ENCODE results near the gene ALPI. TPM values are rescaled to one million over a fixed set of nuclear protein-coding genes. Genes with fewer than 3 reads are reported as not detected.
A peak's percentile ranks its signal among the peaks of the same experiment; 100 is the strongest.

Gene ALPI
- total RNA-seq, 1 donor from 2014 or later: not detected

DNA sequence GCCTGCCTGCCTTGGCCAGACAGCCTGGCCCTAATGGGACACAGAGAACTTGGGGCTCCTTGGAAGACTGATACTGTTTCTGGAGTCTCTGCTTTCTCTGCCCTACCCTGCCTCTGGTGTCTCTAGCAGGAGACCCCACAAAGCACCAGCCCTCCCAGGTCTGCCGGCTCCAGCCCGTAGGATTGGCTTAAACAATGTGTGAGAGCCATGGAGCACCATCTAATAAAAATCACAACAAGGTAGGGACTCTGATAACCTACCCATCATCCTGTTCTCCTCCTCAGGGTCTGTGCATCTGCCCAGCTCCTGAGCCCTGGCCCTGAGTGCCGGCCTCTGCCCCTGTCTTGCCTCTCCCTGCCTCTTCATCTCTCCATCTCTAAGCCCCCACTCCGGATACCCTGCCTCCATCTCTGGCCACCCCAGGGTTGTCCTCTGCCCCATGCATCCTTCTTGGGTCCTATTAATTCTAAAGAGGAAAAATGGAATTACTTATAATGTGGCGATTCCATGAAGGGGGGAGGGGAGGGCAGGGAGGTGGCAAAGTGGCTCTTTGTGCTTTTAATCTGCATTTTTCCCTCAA is 32.9 kb downstream of the ALPI start:
- no peak for DNase-seq
- peaks cover 30% of the 10 kb centered on the region for H3K27me3 Mint-ChIP-seq (ENCODE audit: unreplicated experiment)
- no peaks in the 10 kb centered on the region for H3K36me3 Mint-ChIP-seq (ENCODE audit: unreplicated experiment)
- TF ChIP-seq CTCF (IDR thresholded peaks at IDR 0.05; ENCODE audit: partially characterized antibody, unreplicated experiment): no peak
- peaks cover 10% of the 10 kb centered on the region for H3K9me3 Mint-ChIP-seq (ENCODE audit: unreplicated experiment)
- H3K27ac Mint-ChIP-seq (ENCODE audit: unreplicated experiment): no peak overlapping the region
- H3K4me1 Mint-ChIP-seq (ENCODE audit: low read depth, unreplicated experiment): peaks cover 2% of the 10 kb centered on the region
- peak overlapping the region; percentile 30 for H3K4me3 Mint-ChIP-seq (ENCODE audit: unreplicated experiment)

DNA sequence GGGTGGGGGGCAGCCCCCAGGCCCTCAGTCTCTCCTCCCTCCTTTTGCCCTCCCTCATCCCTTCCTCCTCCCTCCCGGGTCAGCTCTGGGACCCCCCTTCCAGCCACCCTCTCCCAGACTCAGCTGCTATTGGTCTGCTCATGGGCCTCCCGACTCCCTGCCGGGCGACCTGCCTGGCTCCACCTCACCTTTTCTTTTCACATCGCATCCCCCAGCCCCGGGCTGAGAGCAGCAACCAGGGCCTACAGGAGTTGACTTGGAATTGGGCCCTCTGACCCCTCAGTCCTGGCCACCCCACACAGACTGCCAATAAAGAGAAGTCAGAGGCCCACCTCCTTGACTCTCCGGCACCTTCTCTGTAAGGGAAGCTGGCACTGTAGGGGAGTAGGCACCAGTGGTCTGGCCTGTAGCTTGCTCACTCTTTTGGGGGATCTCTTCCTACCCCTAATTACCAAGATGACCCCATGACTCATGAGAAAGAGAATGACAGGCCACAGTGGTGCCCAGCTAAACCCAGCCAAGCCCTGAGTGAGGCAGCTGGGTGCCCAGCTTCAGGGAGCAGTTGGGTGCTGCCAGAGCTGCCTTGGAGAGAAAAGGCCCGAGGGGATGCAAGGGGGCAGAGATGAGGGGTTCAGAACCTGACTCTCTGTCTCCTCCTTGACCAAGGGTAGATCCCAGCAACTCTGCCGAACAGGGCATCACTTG is 33.7 kb downstream of the ALPI start:
- Mint-ChIP-seq H3K4me3 (ENCODE audit: unreplicated experiment) (no peak overlapping the region), H3K9me3 (ENCODE audit: unreplicated experiment) (peaks cover 8% of the 10 kb centered on the region), H3K4me1 (ENCODE audit: low read depth, unreplicated experiment) (peaks cover 3% of the 10 kb centered on the region), H3K36me3 (ENCODE audit: unreplicated experiment) (no peaks in the 10 kb centered on the region), H3K27me3 (ENCODE audit: unreplicated experiment) (peaks cover 30% of the 10 kb centered on the region), H3K27ac (ENCODE audit: unreplicated experiment) (no peak overlapping the region)
- DNase-seq: peak; percentile 15
- TF ChIP-seq CTCF (IDR thresholded peaks at IDR 0.05; ENCODE audit: partially characterized antibody, unreplicated experiment): no peak

GRCh38 chr2:232490221-232491138 is 34.5 kb downstream of the ALPI start:
- no peak overlapping the region for H3K4me3 Mint-ChIP-seq (ENCODE audit: unreplicated experiment)
- peak; percentile 59 for DNase-seq
- peaks cover 3% of the 10 kb centered on the region for H3K4me1 Mint-ChIP-seq (ENCODE audit: low read depth, unreplicated experiment)
- peaks cover 5% of the 10 kb centered on the region for H3K9me3 Mint-ChIP-seq (ENCODE audit: unreplicated experiment)
- no peak overlapping the region for H3K27ac Mint-ChIP-seq (ENCODE audit: unreplicated experiment)
- no peaks in the 10 kb centered on the region for H3K36me3 Mint-ChIP-seq (ENCODE audit: unreplicated experiment)
- peaks cover 22% of the 10 kb centered on the region for H3K27me3 Mint-ChIP-seq (ENCODE audit: unreplicated experiment)
- TF ChIP-seq CTCF (IDR thresholded peaks at IDR 0.05; ENCODE audit: partially characterized antibody, unreplicated experiment): no peak

DNA sequence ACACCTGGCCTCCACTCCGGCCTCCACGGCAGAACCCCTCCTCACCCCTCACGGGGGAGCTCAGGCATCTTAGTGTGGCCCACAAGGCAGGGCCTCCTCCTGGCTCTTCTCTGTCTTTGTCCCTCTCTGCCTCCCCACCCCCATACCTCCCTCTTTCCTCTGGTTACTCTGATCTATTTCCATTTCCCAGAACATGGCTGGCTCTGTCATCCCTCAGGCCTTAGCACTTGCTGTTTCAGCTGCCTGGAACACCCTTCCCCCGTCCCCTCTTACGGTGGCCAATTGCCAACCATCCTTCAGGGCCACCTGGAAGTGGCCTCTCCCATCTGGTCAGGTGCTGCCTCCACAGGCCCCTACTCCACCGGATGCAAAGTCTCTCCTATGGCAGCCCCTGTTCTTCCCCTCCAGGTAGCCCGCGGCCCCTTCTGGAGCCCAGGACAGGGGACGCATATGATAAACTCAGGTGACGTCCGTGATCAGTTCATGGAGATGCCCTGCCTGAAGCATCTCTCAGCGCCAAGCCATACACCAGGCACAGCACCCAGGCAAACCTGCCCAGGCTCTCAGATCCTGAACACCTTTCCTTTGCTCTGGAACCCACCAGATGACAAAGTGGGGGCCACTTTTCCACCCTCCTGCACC is 35.3 kb downstream of the ALPI start:
- Mint-ChIP-seq H3K36me3 (ENCODE audit: unreplicated experiment) (no peaks in the 10 kb centered on the region), H3K27ac (ENCODE audit: unreplicated experiment) (no peak overlapping the region), H3K4me1 (ENCODE audit: low read depth, unreplicated experiment) (peaks cover 3% of the 10 kb centered on the region), H3K4me3 (ENCODE audit: unreplicated experiment) (no peak overlapping the region), H3K27me3 (ENCODE audit: unreplicated experiment) (peaks cover 22% of the 10 kb centered on the region), H3K9me3 (ENCODE audit: unreplicated experiment) (peaks cover 5% of the 10 kb centered on the region)
- no peak for TF ChIP-seq CTCF (IDR thresholded peaks at IDR 0.05; ENCODE audit: partially characterized antibody, unreplicated experiment)
- DNase-seq: no peak

All from glutamatergic neuron (in vitro differentiated cells).